Measurements from ENCODE around the gene DPP9. TPM values are rescaled to one million over a fixed set of nuclear protein-coding genes. Genes with fewer than 3 reads are reported as not detected.

DPP9 gene
- total and polyA plus RNA-seq, 2 of the 8 experiments (the other 6 are each of a cell fraction or from before 2014, with no cell fraction given): 11.6 to 40.7 TPM

GRCh38 chr19:4705413-4706131 lies 18.1 kb downstream of the DPP9 start:
- H2BK15ac ChIP-seq (ENCODE audit: low read length): no peak overlapping the region
- H2BK20ac ChIP-seq (ENCODE audit: low read length): no peak overlapping the region
- WGBS, 2 experiments (ENCODE audit: extremely low coverage in 1 of 2, insufficient coverage in 1 of 2, insufficient read length in 1 of 2, insufficient replicate concordance in 2 of 2, low coverage in 1 of 2, low lambda C conversion rate in 2 of 2, missing lambda C conversion rate in 1 of 2): 92% methylated on average over 17 of the region's 19 CpGs; no CpG with 5 or more reads in 1 of the 2 experiments
- no peak overlapping the region for H4K5ac ChIP-seq (ENCODE audit: insufficient read length, low read depth, low read length)
- H3K27me3 ChIP-seq (replicated peaks in 1 of 4; ENCODE audit: control insufficient read depth in 3 of 4, extremely low read depth in 1 of 4, insufficient read depth in 3 of 4, low read length in 3 of 4): no peaks in the 10 kb centered on the region
- no peak overlapping the region for H2BK12ac ChIP-seq (ENCODE audit: low read depth, low read length)
- no peak overlapping the region for H3K4me2 ChIP-seq (ENCODE audit: insufficient read depth in 1 of 2, low read depth in 2 of 2, low read length in 2 of 2)
- no peak overlapping the region for H3K56ac ChIP-seq (replicated peaks; ENCODE audit: insufficient read length, low read depth, low read length)
- no peak overlapping the region for H3K23ac ChIP-seq (ENCODE audit: insufficient read length)
- no peaks in the 10 kb centered on the region for H3K79me2 ChIP-seq (ENCODE audit: control insufficient read depth in 1 of 2, insufficient read depth in 2 of 2, low read length in 2 of 2)
- no peaks in the 10 kb centered on the region for H3K4me1 ChIP-seq (replicated peaks in 1 of 4; ENCODE audit: control insufficient read depth in 3 of 4, insufficient read depth in 4 of 4, low read length in 3 of 4)
- no peaks in the 10 kb centered on the region for H3K23me2 ChIP-seq (ENCODE audit: low read depth, low read length)
- H3K9ac ChIP-seq (replicated peaks in 1 of 4; ENCODE audit: extremely low read depth in 1 of 4, low read depth in 3 of 4, low read length in 3 of 4): no peak overlapping the region
- H2AK5ac ChIP-seq (ENCODE audit: low read depth, low read length): no peak overlapping the region
- no peak overlapping the region for H3K4ac ChIP-seq (replicated peaks; ENCODE audit: insufficient read length, low read depth, low read length)
- no peak overlapping the region for H4K8ac ChIP-seq (ENCODE audit: extremely low read depth, insufficient read depth, low read length)
- H3K14ac ChIP-seq (ENCODE audit: insufficient read length): no peak overlapping the region
- no peaks in the 10 kb centered on the region for H3K9me3 ChIP-seq (ENCODE audit: insufficient read depth in 2 of 2, low read depth in 1 of 2, low read length in 1 of 2)
- TF ChIP-seq RXRA (IDR thresholded peaks at IDR 0.05; ENCODE audit: insufficient read depth, low read depth, low read length) (no peak), BRCA1 (IDR thresholded peaks at IDR 0.05; ENCODE audit: low read depth, low read length) (no peak), SP1 (IDR thresholded peaks at IDR 0.05; ENCODE audit: low read depth, low read length) (no peak), NRF1 (IDR thresholded peaks at IDR 0.05; ENCODE audit: low read depth, low read length) (no peak), RNF2 (IDR thresholded peaks at IDR 0.05; ENCODE audit: borderline replicate concordance, low read depth, low read length, missing control alignments, poor library complexity, severe bottlenecking) (no peak), KDM5A (IDR thresholded peaks at IDR 0.05; ENCODE audit: low read length) (no peak), SAP30 (IDR thresholded peaks at IDR 0.05; ENCODE audit: insufficient read depth, insufficient replicate concordance, low read length) (no peak), TCF12 (IDR thresholded peaks at IDR 0.05; ENCODE audit: low read depth, low read length) (no peak), CHD1 (IDR thresholded peaks at IDR 0.05; ENCODE audit: low read depth, low read length) (no peak), SP4 (IDR thresholded peaks at IDR 0.05; ENCODE audit: low read length) (no peak), CBX5 (IDR thresholded peaks at IDR 0.05; ENCODE audit: low read depth, low read length) (no peak)
- POLR2A ChIA-PET (ENCODE audit: partially characterized antibody): no interaction called here
- DNase-seq (ENCODE audit: low read depth in 1 of 2, low spot score in 2 of 2): no peak
- CTCF ChIA-PET (ENCODE audit: partially characterized antibody): no interaction called here
- H4K91ac ChIP-seq (replicated peaks; ENCODE audit: insufficient read length, low read length): no peak overlapping the region
- no peak overlapping the region for H2BK120ac ChIP-seq (replicated peaks; ENCODE audit: low read depth, low read length)
- H3K79me1 ChIP-seq (ENCODE audit: low read depth, low read length): no peaks in the 10 kb centered on the region
- H3K36me3 ChIP-seq (ENCODE audit: control insufficient read depth in 2 of 4, insufficient read depth in 4 of 4, low read length in 3 of 4): peaks cover 5 to 28% (median 20%) of the 10 kb centered on the region in 4 experiments; a peak in 7 of 8 replicates
- FAIRE-seq: no peak
- peaks cover 3% of the 10 kb centered on the region in 2 experiments for H4K20me1 ChIP-seq (replicated peaks in 1 of 2; ENCODE audit: control insufficient read depth in 1 of 2, insufficient read depth in 2 of 2, low read length in 2 of 2)
- H3K27ac ChIP-seq (ENCODE audit: low read depth, low read length): no peak overlapping the region
- no peak overlapping the region for H3K4me3 ChIP-seq (ENCODE audit: extremely low read depth in 1 of 4, insufficient read depth in 2 of 4, low read depth in 3 of 4, low read length in 4 of 4)
- no peak overlapping the region for H2AFZ ChIP-seq (ENCODE audit: low read length)
- no peak overlapping the region for H3K18ac ChIP-seq (ENCODE audit: extremely low read depth, low read length)
- no peak overlapping the region for H2BK5ac ChIP-seq (ENCODE audit: low read depth, low read length)
